ENCODE data around the gene ANAPC13.

DNA sequence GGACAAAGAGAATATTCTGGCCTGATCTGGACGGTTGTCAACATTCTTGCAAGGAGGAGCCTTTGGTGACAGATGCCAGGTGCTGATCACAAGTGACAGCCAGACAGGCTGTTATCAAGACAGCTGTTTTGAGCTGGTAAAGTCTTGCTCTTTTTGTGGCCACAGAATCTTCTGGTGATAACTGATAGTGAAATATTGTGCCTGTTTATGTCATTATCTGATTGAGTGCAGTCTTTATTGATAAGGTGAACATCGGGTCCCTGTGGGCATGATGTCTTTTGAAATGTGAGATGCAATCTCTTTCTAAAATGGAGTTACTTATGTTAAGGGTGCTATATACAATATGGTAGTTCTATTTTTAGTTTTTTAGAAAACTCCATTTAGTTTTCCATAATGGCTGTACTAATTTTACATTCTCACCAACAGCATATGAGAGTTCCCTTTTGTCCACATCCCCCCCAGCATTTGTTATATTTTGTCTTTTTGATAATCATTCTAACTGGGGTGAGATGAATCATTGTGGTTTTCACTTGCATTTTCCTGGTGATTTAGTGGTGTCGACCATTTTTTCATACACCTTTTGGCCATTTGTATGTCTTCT lies 10.8 kb upstream of the ANAPC13 start:
- TF ChIP-seq, protein P1, sequence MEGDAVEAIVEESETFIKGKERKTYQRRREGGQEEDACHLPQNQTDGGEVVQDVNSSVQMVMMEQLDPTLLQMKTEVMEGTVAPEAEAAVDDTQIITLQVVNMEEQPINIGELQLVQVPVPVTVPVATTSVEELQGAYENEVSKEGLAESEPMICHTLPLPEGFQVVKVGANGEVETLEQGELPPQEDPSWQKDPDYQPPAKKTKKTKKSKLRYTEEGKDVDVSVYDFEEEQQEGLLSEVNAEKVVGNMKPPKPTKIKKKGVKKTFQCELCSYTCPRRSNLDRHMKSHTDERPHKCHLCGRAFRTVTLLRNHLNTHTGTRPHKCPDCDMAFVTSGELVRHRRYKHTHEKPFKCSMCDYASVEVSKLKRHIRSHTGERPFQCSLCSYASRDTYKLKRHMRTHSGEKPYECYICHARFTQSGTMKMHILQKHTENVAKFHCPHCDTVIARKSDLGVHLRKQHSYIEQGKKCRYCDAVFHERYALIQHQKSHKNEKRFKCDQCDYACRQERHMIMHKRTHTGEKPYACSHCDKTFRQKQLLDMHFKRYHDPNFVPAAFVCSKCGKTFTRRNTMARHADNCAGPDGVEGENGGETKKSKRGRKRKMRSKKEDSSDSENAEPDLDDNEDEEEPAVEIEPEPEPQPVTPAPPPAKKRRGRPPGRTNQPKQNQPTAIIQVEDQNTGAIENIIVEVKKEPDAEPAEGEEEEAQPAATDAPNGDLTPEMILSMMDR (IDR thresholded peaks at IDR 0.05): no peak
- no peak for TF ChIP-seq POLR2A (IDR thresholded peaks at IDR 0.05)

Measured in prostate gland (tissue), 2 donors.